SK-N-MC (cell line): Measurements from ENCODE around the gene CAPN12.

Source experiments
- DNase-seq: peaks from one replicate; pipeline ENCODE4 v3.0.0-alpha.2; 2011; ENCODE audit warnings: low read depth, low spot score
- H3K27ac ChIP-seq: fragments of 200-600 bp; sonication (generic); 2 replicates; pipeline ENCODE4 v1.5.1; 2016; ENCODE audit warnings: mixed run types
- H3K36me3 ChIP-seq: fragments of 200-600 bp; sonication (generic); 2 replicates; pipeline ENCODE4 v1.6.1; 2017; ENCODE audit warnings: antibody characterized with exemption, low read length, mixed read lengths; ENCODE audit not compliant: insufficient read depth
- H3K4me3 ChIP-seq: fragments of 200-600 bp; sonication (generic); 2 replicates; pipeline ENCODE4 v1.5.1; 2016
- H3K9ac ChIP-seq: fragments of 200-600 bp; sonication (generic); 2 replicates; pipeline ENCODE4 v1.8.0; 2017; ENCODE audit warnings: mixed run types, mixed read lengths; ENCODE audit not compliant: insufficient read length
- H3K9me3 ChIP-seq: fragments of 200-600 bp; sonication (generic); 2 replicates; pipeline ENCODE4 v1.6.1; 2017; ENCODE audit warnings: low read depth, mild to moderate bottlenecking, antibody characterized with exemption, low read length, moderate library complexity, mixed read lengths
- EZH2 ChIP-seq: fragments of 200-600 bp; sonication (generic); IDR thresholded peaks from one replicate; pipeline ENCODE4 v1.6.1; 2017; ENCODE audit warnings: antibody characterized with exemption
- FOXP2 ChIP-seq: optimal IDR thresholded peaks from 2 replicates; pipeline ENCODE3; 2011; ENCODE audit warnings: mild to moderate bottlenecking, moderate library complexity; ENCODE audit not compliant: insufficient read depth; ENCODE audit errors: extremely low read length, control extremely low read depth
- POLR2AphosphoS5 ChIP-seq: IDR thresholded peaks from 2 replicates; pipeline ENCODE4 v1.6.1; 2012; ENCODE audit warnings: mild to moderate bottlenecking, low read depth, low read length, borderline replicate concordance

Gene CAPN12

DNA sequence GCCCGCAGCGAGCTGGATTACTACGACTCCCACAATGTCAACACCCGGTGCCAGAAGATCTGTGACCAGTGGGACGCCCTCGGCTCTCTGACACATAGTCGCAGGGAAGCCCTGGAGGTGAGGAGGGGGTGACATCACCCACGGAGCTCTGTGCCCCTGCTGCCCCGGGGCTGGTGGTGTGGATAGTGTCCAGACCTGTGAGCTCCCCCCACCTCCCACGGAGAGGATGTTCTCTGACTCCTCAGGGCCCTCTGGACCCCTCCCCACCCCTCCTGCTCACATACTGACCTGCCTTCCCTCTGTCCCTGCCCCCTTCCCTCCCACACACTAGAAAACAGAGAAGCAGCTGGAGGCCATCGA lies 20.7 kb downstream of the CAPN12 start:
- H3K27ac ChIP-seq: no peak overlapping the region
- peaks cover 23% of the 10 kb centered on the region; the same call in 1 of the 2 replicates for H3K36me3 ChIP-seq
- TF ChIP-seq FOXP2: no peak
- no peak for TF ChIP-seq EZH2
- no peak for TF ChIP-seq POLR2AphosphoS5
- DNase-seq: no peak
- H3K9me3 ChIP-seq: no peaks in the 10 kb centered on the region
- H3K4me3 ChIP-seq: no peak overlapping the region
- no peak overlapping the region for H3K9ac ChIP-seq

- Histone ChIP-seq H3K9ac (no peak overlapping the region), H3K4me3 (no peak overlapping the region), H3K36me3 (peaks cover 23% of the 10 kb centered on the region; the same call in 1 of the 2 replicates), H3K9me3 (no peaks in the 10 kb centered on the region), H3K27ac (no peak overlapping the region)
- TF ChIP-seq FOXP2: no peak
- TF ChIP-seq EZH2: no peak
- no peak for TF ChIP-seq POLR2AphosphoS5
- DNase-seq: no peak
Measured at GRCh38 chr19:38722947-38723605, 21.2 kb downstream of the CAPN12 start.

DNA sequence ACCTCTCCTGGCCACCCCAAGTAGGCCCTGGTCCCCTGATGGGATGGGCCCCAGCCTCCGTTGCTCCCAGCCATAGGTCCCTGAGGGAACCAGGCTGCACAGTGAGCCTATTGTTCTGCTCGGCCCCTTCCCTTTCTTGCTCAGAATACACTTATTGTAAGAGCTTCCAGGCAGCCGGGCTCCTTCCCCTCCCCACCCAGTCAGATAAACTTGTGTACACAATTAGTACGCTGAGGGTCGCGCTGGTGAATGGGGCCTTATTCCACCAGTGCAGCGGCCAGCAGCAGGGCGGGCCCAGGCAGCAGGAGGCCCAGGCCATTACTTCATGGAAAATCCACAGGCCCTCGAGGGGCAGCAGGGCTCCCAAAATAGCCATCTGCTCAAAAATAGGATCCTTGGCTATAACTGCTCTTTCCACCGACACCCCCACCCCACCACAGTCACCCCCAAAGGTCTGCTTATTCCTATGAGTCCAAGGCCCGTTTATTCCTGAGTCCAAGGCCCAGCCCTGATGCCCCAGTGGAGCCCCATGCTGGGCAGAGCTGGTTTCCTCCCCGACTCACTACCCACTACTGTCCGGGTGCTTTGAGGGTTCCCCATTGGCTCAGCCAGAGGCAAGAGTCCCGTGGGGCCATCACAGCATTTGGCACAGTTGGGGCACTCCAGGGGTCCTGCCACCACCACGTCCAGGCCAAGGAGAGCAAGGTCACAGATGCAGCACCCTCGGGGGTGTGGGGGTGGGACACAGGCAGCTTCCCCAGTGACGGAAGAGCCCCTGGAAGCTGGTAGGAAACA lies 22.1 kb downstream of the CAPN12 start:
- H3K9ac ChIP-seq: no peak overlapping the region
- no peak overlapping the region for H3K27ac ChIP-seq
- no peak for TF ChIP-seq EZH2
- TF ChIP-seq FOXP2: no peak
- no peak for TF ChIP-seq POLR2AphosphoS5

GRCh38 chr19:38721496-38721895 lies 22.8 kb downstream of the CAPN12 start:
- Histone ChIP-seq H3K9ac (no peak overlapping the region), H3K4me3 (no peak overlapping the region), H3K27ac (no peak overlapping the region), H3K36me3 (peaks cover 30% of the 10 kb centered on the region; the same call in 1 of the 2 replicates), H3K9me3 (no peaks in the 10 kb centered on the region)
- DNase-seq: no peak
- TF ChIP-seq POLR2AphosphoS5: no peak
- no peak for TF ChIP-seq FOXP2
- no peak for TF ChIP-seq EZH2

More for the DNA sequence above, 22.1 kb downstream of the CAPN12 start:
- Histone ChIP-seq H3K4me3 (no peak overlapping the region), H3K9me3 (no peaks in the 10 kb centered on the region), H3K36me3 (peaks cover 30% of the 10 kb centered on the region; the same call in 1 of the 2 replicates)
- DNase-seq: no peak

GRCh38 chr19:38720559-38721236 lies 23.6 kb downstream of the CAPN12 start:
- TF ChIP-seq FOXP2: no peak
- no peak for TF ChIP-seq POLR2AphosphoS5
- TF ChIP-seq EZH2: no peak
- DNase-seq: no peak
- no peaks in the 10 kb centered on the region for H3K9me3 ChIP-seq
- H3K27ac ChIP-seq: no peak overlapping the region
- no peak overlapping the region for H3K9ac ChIP-seq
- peaks cover 30% of the 10 kb centered on the region; the same call in 1 of the 2 replicates for H3K36me3 ChIP-seq
- no peak overlapping the region for H3K4me3 ChIP-seq

- no peak overlapping the region for H3K9ac ChIP-seq
- no peak overlapping the region for H3K4me3 ChIP-seq
- no peak for TF ChIP-seq FOXP2
- TF ChIP-seq EZH2: no peak
- TF ChIP-seq POLR2AphosphoS5: no peak
- H3K36me3 ChIP-seq: peaks cover 25% of the 10 kb centered on the region; the same call in 1 of the 2 replicates
- no peaks in the 10 kb centered on the region for H3K9me3 ChIP-seq
- DNase-seq: no peak
- no peak overlapping the region for H3K27ac ChIP-seq
Measured at GRCh38 chr19:38719761-38720558, 24.3 kb downstream of the CAPN12 start.

DNA sequence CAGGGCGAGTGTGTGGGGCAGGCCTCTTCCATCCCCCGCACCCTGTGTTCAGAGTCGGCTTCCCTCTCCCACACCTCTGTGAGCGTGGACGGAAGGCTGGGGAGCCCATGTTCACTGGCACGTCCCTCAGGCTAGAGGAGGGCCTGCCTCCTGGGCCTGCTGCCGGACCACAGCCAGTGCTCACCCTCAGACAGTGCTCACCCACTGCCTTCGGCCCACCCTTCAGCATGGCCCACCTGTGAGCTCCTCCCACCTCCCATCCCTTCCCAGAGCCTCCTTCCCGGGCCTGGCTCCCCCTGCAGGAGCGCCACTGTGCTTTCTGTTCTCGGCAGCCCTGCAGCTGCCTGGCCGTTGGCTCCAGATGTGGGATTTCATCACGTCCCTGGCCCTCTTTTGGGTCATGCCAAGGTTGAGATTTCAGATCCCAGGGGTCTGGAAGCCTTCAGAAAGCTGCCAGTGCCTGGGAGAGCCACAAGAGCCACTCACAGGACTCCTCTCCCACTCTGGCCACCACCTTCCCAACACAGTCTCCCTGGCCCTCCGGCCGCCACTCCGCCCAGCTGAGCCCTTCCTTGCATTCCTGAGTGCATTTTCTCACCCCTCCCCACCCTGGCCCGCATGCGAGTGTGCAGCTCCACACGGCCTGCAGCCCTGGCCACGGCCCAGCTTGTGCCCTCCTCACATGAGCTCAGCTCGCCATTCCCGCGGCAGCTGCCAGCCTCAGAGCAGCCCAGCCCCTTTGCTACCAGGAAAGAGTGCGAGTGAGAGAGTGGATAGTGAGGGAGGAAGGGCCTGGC lies 25.3 kb downstream of the CAPN12 start:
- H3K9me3 ChIP-seq: no peaks in the 10 kb centered on the region
- H3K9ac ChIP-seq: no peak overlapping the region
- H3K4me3 ChIP-seq: no peak overlapping the region
- no peak for TF ChIP-seq EZH2
- no peak for TF ChIP-seq FOXP2
- TF ChIP-seq POLR2AphosphoS5: no peak
- H3K27ac ChIP-seq: no peak overlapping the region
- no peak for DNase-seq
- H3K36me3 ChIP-seq: peaks cover 31% of the 10 kb centered on the region; the same call in 1 of the 2 replicates
